HG02763 (cell line): ENCODE results near the gene TNN.
"Not testable (repeated sequence)": the region's sequence is repeated elsewhere in the genome, so short reads cannot be mapped to it uniquely, and the experiment has no call there.

Source experiments
- ATAC-seq: cut with Tn5 transposase; IDR thresholded peaks from one replicate; pipeline ENCODE4 v1.9.1; 2021; ENCODE audit warnings: mild to moderate bottlenecking, moderate library complexity; ENCODE audit not compliant: unreplicated experiment

Gene TNN

DNA sequence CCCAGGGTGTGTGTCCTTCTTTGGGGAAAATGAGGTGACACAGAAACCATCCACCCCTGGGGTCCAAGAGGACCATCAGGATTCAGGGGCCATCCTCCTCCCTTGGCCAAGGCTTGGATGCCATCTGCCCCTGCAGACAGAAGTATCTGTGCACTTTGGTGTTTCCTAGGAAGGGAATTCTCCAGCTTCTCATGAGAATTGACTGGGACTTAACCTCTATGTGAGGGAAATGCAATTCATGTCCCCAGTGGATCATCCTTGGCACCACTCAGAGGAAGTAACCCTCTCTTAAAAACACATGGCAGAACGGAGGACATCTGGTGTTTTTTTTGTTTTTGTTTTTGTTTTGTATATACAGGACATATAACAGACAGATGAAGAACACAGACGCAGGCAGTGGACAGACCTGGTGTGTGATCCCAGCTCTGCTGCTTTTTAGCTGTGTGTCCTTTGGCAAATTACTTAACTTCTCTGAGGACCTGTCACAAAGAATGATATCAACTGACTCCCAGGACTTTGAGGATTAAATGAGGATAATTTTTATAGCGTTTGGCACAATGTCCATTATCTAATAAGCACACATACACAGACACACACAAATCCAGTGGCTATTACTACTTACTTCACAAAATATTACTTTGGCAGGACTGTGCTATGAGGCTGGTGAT, 3.8 kb downstream of the TNN start:
- ATAC-seq = no peak

DNA sequence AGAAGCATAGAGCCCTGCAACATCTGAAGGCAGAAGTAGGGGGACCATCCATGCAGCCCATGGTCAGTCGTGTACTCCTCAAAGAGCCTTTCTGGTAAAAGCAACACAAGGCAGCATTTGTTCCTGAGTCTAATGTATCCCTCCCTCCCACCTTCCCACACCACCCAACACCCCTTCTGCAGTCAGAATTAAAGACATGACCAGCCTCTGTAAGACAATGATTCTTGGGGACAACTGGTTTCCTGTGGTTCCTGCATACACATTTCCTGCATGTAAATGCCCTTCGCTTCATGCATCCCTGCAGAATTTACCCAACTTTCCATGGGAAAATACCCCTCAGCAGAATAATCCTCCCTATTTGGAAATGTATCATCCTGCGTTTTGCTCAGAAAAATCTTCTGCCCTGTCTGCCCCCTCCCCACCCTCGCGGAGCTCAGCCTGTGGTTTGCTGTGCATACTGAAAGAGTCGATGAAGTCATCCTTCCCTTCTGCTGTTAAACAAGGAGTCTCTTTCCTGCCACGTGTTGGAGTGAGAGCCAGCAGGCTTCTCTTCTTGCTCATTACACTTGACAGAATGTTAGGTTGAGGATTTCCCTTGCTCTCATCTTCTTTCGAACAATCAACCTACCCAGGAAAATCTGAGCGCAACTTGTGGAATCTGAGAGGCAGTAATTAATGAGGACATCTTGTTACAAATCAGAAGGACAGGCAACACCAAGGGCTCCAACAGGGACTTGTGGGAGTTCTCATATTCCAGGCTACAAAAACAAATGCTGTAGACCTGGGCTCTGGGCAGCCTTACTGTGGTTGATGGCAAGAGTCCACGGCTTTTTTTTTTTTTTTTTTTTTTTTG, 4.7 kb downstream of the TNN start:
- peak; percentile 55 for ATAC-seq

DNA sequence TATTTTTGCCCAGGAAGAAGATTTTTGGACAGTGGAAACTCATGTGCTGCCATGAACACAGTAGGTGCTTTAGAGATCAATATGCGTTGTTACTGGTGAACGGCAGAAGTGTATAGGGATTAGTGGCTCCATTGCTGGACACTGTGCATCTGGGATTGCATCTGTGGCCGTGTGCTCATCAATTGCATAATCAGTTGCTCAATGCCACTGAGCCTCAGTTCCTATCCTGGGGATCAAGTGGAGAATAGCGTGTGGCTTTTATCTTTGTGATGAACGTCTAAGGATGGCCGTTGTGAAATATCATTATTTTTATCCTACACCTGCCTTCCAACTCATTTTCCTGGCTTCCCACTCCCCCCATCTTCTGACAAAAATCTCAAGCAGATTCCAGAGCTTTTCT, 5.4 kb downstream of the TNN start:
- ATAC-seq = no peak

DNA sequence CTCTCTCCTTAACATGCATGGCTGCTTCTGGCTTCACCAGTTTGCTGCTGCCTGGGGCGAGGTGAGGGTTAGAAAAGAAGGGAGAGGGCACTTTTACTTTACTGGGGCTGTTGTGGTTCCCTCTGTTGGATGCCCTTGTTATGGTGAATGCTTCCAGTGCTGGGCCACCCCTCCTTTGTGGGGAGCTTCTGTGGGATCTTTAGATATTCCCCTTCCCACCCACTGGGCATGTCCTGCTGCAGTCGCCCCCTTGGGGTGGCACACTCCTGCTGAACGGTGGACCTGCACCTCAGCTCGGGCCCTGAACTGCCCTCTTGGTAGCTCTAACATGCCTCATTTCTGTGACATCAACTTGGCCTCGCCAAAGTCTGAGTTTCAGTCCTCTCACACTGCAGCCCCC, 6.0 kb downstream of the TNN start:
- ATAC-seq = no peak

DNA sequence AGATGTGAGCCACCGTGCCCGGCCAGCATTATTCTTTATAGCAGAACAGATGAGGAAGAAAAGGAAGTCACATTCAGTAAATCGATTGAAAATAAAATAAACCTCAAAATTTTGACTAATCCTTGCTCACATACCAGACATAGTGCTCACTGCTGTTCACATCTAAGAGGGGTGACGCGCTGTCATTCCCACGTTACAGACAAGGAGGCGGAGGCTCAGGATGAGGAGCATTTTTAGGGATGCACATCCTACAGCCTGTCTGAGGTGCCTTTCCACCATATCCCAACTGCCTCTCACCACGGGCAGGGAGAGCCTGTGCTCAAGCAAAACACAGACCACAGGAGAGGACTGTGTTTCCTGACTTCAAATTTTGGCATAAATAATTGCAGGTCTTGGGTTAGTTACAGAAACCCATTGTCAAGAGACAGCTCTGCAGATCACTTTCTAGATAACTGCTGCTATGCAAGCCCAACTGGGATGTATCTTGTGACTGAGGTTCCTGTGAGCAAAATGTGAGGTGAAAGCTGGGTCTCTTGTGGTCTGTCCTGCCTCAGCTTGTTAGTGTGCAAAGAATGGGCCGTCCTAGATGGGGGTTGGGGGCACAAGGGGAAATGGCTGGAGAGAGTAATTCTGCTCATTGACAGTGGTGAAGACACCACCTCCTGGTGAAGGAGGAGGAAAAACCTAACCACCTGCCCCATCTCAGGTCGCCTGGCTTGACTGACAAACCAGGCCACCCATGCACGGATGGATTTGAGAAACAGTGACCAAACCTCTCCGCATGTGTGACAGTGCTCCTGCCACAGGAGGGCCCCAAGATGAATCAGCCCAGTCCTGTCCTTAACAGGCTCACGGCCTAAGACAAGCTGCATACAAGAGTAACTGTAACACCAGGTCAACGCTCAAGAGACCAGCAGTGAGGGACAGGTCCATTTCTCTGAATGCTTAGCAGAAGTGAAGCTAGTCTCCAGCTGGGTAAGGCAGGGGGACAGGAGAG, 8.2 kb downstream of the TNN start:
- ATAC-seq = no peak

DNA sequence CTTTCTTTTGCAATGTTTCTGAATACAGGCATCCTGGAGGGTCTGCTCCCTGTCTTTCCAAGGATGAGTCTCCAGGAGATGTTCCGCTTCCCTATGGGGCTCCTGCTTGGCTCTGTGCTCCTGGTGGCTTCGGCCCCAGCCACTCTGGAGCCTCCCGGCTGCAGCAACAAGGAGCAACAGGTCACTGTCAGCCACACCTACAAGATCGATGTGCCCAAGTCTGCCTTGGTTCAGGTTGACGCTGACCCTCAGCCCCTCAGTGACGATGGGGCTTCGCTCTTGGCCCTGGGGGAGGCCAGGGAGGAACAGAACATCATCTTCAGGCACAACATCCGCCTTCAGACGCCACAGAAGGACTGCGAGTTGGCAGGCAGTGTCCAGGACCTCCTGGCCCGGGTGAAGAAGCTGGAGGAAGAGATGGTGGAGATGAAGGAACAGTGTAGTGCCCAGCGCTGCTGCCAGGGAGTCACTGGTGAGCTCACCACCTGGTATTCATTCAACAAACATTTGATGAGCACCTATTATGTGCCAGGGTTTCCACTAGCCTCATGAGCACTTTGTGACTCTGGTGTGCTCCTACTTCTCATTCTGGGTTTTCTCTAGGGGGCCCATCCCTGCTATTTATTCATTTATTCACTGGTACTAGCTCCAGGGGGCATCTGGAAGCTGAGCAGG, 9.9 kb downstream of the TNN start:
- no peak for ATAC-seq

DNA sequence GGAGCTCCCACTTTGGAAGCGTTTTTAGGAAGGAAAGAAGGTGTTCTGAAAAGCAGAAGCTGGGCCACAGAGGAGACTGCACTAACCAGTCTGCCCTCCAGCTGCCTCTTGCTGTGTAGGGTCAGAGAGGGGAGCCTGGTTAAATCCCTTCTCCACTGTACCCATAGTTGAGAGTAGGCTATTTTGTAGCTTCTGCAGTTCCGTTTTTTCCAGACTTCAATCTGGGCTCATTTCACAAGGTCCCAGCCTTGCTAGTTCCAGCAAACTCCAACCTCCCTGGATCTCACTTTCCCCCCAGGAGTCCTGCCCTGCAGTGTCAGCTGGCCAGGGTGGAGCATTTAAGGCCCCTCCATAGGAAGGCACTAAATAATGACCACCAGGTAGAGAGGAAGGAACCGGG, 11.0 kb downstream of the TNN start:
- no peak for ATAC-seq

DNA sequence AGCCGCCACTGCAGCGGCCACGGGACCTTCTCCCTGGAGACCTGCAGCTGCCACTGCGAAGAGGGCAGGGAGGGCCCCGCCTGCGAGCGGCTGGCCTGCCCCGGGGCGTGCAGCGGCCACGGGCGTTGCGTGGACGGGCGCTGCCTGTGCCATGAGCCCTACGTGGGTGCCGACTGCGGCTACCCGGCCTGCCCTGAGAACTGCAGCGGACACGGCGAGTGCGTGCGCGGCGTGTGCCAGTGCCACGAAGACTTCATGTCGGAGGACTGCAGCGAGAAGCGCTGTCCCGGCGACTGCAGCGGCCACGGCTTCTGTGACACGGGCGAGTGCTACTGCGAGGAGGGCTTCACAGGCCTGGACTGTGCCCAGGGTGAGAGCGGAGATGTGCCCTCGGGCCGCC, 11.7 kb downstream of the TNN start:
- no peak for ATAC-seq

DNA sequence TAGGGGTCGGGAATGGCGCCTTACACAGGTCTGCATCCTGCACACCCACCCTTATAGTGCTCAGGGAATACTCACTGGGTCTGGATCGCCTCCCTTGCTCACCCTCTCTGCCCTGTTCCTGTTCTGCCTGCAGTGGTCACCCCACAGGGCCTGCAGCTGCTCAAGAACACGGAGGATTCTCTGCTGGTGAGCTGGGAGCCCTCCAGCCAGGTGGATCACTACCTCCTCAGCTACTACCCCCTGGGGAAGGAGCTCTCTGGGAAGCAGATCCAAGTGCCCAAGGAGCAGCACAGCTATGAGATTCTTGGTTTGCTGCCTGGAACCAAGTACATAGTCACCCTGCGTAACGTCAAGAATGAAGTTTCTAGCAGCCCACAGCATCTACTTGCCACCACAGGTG, 12.4 kb downstream of the TNN start:
- no peak for ATAC-seq

DNA sequence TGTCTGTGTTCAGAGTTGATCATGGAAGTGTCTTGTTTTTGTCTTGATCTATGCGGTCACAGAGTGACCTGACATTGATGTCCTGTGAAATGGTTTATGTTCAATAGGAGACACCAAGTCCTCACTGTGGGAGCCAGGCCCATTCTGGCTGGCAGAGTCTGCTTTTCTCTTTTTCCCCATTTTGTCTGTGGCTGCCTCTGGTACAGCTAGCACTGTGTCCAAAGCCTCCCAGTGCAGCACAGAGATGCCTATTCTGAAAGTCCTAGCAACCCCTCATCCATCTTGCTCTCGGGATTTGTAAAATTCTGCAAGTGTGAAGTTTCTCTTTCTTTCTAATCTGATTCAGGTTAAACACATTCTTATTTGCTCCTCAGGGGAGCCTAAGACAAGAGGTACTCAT, 14.3 kb downstream of the TNN start:
- ATAC-seq = no peak

DNA sequence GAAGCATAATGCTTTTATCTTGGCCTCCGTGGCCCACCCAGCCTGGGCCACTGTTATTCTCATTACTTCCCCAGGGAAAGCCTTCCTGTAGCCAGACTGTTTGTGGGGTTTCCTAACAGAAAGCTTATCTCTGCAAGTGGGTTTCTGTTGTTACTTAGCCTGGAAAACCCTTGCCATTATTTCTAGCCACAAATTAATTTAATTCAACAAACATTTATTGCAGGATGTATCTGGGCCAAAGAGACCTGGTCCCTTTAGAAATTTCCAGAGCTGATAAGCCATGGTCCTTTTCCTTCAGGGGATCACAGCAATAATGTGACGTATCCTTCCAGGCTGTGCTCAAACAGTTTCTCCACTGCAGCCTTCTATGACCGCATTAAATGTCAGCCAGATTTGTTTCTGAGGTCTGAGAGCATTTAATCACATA, 20.9 kb downstream of the TNN start:
- no peak for ATAC-seq

DNA sequence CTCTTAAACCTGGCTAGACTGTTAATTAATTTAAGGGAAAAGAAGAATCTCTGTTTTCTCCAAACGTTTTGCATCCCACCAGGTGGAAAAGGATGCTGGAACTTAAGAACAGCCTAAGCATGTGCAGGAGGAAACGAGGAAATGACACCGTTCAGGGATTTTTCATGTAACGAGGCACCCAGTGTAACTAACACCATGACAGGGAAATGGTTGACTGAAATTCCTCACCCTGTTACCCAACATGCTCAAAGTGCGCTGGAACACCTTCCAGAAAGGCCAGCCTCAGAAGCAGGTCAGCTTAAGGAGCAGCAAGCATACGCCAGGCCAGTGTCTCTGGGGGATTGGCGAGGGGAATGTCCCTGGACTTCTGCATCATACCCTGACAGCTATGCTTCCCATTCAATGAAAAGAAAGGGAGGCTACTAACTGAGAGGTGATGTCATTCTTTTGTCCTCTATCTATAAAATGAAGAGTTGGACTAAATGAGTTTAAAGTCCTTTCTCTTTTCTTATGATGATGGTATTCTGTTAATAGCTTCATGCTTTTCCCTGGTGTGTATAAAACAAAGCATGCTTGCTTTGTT, 21.6 kb downstream of the TNN start:
- no peak for ATAC-seq

DNA sequence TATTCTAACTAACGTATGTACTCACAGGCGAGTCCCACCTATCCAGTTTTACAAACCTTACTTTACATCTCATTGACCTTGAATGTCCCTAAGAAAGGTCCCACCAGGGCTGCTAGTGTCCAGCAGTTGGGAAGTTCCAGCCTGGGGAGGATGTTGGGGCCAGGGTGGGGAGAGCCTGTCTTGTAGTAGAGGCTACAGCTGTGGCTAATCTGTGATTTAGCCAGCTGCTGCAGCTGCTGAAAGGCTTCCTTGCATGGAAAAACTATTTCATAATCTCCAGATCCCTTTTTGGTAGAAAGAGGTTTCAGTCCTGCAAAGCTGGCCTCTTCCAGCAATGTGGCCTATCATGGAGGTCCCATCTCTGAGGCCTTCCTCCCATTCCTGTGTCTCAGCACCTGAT, 23.1 kb downstream of the TNN start:
- ATAC-seq = no peak

DNA sequence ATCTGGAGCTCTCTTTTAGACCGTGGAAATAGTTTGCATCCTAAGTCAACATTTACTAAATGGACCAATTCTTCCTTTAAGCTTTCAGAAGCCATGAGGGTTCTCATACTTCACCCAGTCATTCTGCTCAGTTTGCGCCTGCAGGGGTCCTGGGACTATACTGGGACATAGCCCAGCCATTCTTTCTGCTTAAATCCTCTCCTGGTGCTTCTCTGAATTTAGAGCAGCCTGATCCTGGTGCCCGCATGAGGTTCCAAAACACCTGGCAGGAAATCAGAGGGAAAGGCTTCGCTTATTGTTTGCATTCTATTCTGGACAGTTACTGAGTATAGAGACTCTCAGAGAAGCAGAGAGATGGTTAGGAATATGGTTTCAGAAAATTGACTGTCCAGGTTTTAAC, 27.0 kb downstream of the TNN start:
- no peak for ATAC-seq

DNA sequence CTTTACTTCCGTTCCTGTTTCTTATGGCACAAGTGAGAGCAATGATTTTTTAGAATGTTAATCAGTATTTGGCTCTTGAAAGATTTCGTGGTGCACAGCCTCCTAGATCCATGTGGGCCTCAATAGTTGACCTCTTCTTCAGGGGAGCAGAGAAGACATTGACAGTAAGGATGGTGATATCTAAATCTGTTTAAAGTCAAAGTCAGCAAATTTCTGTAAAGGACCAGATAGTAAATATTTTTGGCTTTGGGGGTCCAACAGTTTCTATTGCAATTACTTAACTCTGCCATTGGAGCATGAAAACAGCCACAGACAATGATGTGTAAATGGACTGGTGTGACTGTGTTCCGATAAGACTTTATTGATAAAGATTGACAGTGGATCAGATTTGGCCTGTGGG, 27.4 kb downstream of the TNN start:
- no peak for ATAC-seq

DNA sequence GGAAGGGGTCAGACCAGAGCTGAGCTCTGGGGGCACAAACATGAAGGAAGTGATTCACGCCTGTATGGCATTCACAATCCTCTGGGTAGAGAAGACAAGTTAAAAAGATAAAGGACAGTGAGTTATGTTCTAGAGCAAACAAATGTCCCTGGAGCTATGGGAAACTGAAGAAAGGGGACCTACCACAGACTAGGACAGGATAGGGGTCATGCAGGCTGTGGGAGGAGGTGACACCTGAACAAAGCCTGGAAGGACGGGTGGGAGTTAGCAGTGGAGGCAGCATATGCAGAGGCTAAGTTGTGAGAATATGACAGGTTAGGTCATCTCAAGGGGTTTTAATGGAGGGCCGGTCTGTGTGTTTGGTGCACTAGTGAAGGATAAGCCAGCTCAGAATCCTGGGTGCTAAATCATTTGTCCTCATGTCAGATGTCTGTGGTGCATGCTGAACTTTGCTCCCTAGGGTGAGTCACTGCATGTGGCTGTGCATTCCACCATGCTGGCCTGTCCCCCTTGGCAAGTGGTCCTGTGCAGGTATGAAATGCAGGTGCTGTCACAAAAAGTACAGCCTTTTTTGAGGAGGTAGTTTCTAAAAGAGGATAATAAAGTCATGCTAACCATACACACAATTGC, 28.5 kb downstream of the TNN start:
- ATAC-seq = no peak

DNA sequence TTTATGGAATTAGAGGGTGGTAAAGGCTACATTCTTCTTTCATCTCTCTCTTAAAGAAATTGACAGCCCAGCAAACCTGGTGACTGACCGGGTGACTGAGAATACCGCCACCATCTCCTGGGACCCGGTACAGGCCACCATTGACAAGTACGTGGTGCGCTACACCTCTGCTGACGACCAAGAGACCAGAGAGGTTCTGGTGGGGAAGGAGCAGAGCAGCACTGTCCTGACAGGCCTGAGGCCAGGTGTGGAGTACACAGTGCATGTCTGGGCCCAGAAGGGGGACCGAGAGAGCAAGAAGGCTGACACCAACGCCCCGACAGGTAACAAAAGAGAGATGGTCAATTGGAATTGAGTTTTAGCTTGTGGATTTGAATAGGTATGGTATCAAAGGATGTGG, 29.7 kb downstream of the TNN start:
- no peak for ATAC-seq

DNA sequence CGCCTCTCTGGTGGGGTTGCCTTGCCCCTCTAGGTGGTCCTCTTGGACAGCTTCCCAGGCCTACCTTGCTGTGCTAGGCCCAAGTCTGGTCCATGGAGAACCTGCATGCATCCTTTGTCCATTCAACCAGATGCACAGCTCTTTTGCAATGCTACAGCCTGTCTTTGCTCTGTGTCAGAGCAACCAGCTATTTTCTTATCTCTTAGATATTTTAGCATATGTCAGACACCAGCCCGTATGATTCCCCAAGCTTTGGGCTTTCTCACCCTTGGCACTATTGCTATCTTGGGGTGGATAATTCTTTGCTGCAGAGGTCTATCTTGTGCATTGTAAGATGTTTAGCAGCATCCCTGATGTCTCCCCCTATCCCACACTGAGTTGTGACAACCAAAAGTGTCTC, 32.3 kb downstream of the TNN start:
- no peak for ATAC-seq

DNA sequence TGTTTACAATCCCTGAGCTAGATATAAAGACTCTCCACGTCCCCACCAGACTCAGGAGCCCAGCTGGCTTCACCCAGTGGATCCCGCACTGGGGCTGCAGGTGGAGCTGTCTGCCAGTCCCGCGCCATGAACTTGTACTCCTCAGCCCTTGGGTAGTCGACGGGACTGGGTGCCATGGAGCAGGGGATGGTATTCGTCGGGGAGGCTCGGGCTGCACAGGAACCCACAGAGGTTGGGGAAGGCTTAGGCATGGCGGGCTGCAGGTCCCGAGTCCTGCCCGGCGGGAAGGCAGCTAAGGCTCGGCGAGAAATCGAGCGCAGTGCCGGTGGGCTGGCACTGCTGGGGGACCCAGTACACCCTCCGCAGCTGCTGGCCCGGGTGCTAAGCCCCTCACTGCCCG, 34.5 kb downstream of the TNN start:
- not testable (repeated sequence) for ATAC-seq

DNA sequence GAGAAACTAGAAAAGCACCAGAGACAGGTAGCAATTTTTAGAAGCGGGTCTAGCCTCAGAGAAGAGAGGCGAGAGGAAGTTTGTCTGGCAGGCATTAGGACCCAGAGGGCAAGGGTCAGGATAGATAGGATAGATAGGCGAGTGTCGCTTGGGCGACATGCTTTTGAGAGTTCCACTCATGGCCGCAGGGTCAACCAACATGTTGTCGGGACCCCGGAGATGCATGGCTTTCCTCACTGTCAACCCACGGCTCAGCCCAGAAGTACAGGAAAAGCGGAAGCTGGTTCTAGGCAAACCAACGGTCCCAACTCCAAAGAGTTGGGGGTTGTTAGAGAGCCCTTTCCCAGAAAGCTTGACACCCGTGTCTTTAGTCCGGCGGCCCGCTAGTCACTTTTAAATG, 38.9 kb downstream of the TNN start:
- ATAC-seq = not testable (repeated sequence)
